ENCODE data around the gene PKP1. TPM values are rescaled to one million over a fixed set of nuclear protein-coding genes. Genes with fewer than 3 reads are reported as not detected.

PKP1 gene
- polyA plus RNA-seq, 3 donors: not detected

GRCh38 chr1:201291916-201292315, 8.6 kb downstream of the PKP1 start:
- Histone ChIP-seq H2AFZ (ENCODE audit: insufficient read depth, low read depth, low read length, poor library complexity, severe bottlenecking) (no peak overlapping the region), H3K36me3 (replicated peaks in 1 of 2; ENCODE audit: control insufficient read depth in 1 of 2, insufficient read depth in 2 of 2, low read length in 2 of 2) (no peaks in the 10 kb centered on the region), H3K4me2 (replicated peaks; ENCODE audit: extremely low read depth, low read length, poor library complexity, severe bottlenecking) (no peak overlapping the region), H3K4me1 (ENCODE audit: control insufficient read depth in 1 of 2, insufficient read depth in 2 of 2, low read length in 2 of 2) (no peaks in the 10 kb centered on the region), H4K20me1 (ENCODE audit: insufficient read depth, low read length) (no peaks in the 10 kb centered on the region), H3K9ac (ENCODE audit: insufficient read depth, low read length, poor library complexity, severe bottlenecking) (no peak overlapping the region), H3K27me3 (ENCODE audit: control insufficient read depth in 2 of 2, insufficient read depth in 2 of 2, low read length in 2 of 2) (peaks cover 2 to 5% of the 10 kb centered on the region in 2 donors), H3K9me3 (replicated peaks in 1 of 2; ENCODE audit: control insufficient read depth in 1 of 2, insufficient read depth in 1 of 2, low read length in 2 of 2) (no peaks in the 10 kb centered on the region), H3K79me2 (ENCODE audit: insufficient read depth, low read length) (no peaks in the 10 kb centered on the region), H3K27ac (ENCODE audit: low read depth in 1 of 2, low read length in 2 of 2) (no peak overlapping the region), H3K4me3 (replicated peaks in 1 of 3; ENCODE audit: low read depth in 2 of 3, low read length in 3 of 3) (no peak overlapping the region)
- peaks cover 10 to 30% (median 12%) of the 10 kb centered on the region in 3 donors for H3K27me3 Mint-ChIP-seq (ENCODE audit: low read depth in 3 of 3)
- TF ChIP-seq, protein P1, sequence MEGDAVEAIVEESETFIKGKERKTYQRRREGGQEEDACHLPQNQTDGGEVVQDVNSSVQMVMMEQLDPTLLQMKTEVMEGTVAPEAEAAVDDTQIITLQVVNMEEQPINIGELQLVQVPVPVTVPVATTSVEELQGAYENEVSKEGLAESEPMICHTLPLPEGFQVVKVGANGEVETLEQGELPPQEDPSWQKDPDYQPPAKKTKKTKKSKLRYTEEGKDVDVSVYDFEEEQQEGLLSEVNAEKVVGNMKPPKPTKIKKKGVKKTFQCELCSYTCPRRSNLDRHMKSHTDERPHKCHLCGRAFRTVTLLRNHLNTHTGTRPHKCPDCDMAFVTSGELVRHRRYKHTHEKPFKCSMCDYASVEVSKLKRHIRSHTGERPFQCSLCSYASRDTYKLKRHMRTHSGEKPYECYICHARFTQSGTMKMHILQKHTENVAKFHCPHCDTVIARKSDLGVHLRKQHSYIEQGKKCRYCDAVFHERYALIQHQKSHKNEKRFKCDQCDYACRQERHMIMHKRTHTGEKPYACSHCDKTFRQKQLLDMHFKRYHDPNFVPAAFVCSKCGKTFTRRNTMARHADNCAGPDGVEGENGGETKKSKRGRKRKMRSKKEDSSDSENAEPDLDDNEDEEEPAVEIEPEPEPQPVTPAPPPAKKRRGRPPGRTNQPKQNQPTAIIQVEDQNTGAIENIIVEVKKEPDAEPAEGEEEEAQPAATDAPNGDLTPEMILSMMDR (IDR thresholded peaks at IDR 0.05): no peak
- intact Hi-C loops (cut with micrococcal nuclease): no loop called here
- DNase-seq: no peak
- no peaks in the 10 kb centered on the region for H3K4me1 Mint-ChIP-seq
- H3K4me3 Mint-ChIP-seq: no peak overlapping the region
- H3K36me3 Mint-ChIP-seq: no peaks in the 10 kb centered on the region
- 100% methylated on average over 4 of the region's 8 CpGs for WGBS (ENCODE audit: insufficient coverage)
- H3K27ac Mint-ChIP-seq: no peak overlapping the region
- peaks cover 0 to 1% (median 0%) of the 10 kb centered on the region in 7 donors for H3K9me3 Mint-ChIP-seq

GRCh38 chr1:201294876-201295275, 11.6 kb downstream of the PKP1 start:
- Histone ChIP-seq H3K27ac (ENCODE audit: low read depth in 1 of 2, low read length in 2 of 2) (no peak overlapping the region), H2AFZ (ENCODE audit: insufficient read depth, low read depth, low read length, poor library complexity, severe bottlenecking) (no peak overlapping the region), H3K4me2 (replicated peaks; ENCODE audit: extremely low read depth, low read length, poor library complexity, severe bottlenecking) (no peak overlapping the region), H3K79me2 (ENCODE audit: insufficient read depth, low read length) (no peaks in the 10 kb centered on the region), H3K9ac (ENCODE audit: insufficient read depth, low read length, poor library complexity, severe bottlenecking) (no peak overlapping the region), H3K27me3 (ENCODE audit: control insufficient read depth in 2 of 2, insufficient read depth in 2 of 2, low read length in 2 of 2) (peaks cover 2 to 5% of the 10 kb centered on the region in 2 donors), H4K20me1 (ENCODE audit: insufficient read depth, low read length) (no peaks in the 10 kb centered on the region), H3K36me3 (replicated peaks in 1 of 2; ENCODE audit: control insufficient read depth in 1 of 2, insufficient read depth in 2 of 2, low read length in 2 of 2) (no peaks in the 10 kb centered on the region), H3K9me3 (replicated peaks in 1 of 2; ENCODE audit: control insufficient read depth in 1 of 2, insufficient read depth in 1 of 2, low read length in 2 of 2) (no peaks in the 10 kb centered on the region), H3K4me1 (ENCODE audit: control insufficient read depth in 1 of 2, insufficient read depth in 2 of 2, low read length in 2 of 2) (no peaks in the 10 kb centered on the region), H3K4me3 (replicated peaks in 1 of 3; ENCODE audit: low read depth in 2 of 3, low read length in 3 of 3) (no peak overlapping the region)
- no peak overlapping the region for H3K4me3 Mint-ChIP-seq
- no peak for DNase-seq
- peaks cover 7 to 23% (median 16%) of the 10 kb centered on the region in 3 donors for H3K27me3 Mint-ChIP-seq (ENCODE audit: low read depth in 3 of 3)
- intact Hi-C loops (cut with micrococcal nuclease): no loop called here
- H3K36me3 Mint-ChIP-seq: no peaks in the 10 kb centered on the region
- TF ChIP-seq, protein P1 (IDR thresholded peaks at IDR 0.05): no peak
- no CpG with 5 or more reads among the region's 2 CpGs for WGBS (ENCODE audit: insufficient coverage)
- H3K27ac Mint-ChIP-seq: no peak overlapping the region
- peaks cover 0 to 1% (median 0%) of the 10 kb centered on the region in 7 donors for H3K9me3 Mint-ChIP-seq
- no peaks in the 10 kb centered on the region for H3K4me1 Mint-ChIP-seq

Measured in CD14-positive monocyte (primary cell).